IMR-90 (cell line): ENCODE measurements around the gene PYGL. TPM values are rescaled to one million over a fixed set of nuclear protein-coding genes. Genes with fewer than 3 reads are reported as not detected.
"Not testable (repeated sequence)": the region's sequence is repeated elsewhere in the genome, so short reads cannot be mapped to it uniquely, and the experiment has no call there.

Experiments used
- ATAC-seq: fragments of 200-7000 bp; cut with Tn5 transposase; 2 replicates; pipeline ENCODE4 v1.9.1; 2020; ENCODE audit warnings: low read depth, mild to moderate bottlenecking, moderate library complexity
- BruUV-seq: library from RNA; stranded (reverse); fragments of 400-500 nt; replicated peaks from 2 replicates; lab custom pipeline; 2021; lab: Mats Ljungman, UMichigan
- CTCF ChIA-PET: fragments of 300-600 bp; formaldehyde crosslinking; extraction: SDS; loops from one replicate; lab custom pipeline; 2021; ENCODE audit warnings: antibody characterized with exemption; lab: Yijun Ruan, JAX
- POLR2A ChIA-PET: fragments of 300-600 bp; sonication (Branson Sonifier 250); formaldehyde crosslinking; loops from one replicate; lab custom pipeline; 2022; ENCODE audit warnings: antibody characterized with exemption; ENCODE audit not compliant: unreplicated experiment; lab: Charles Lee
- DNase-seq: peaks from one replicate; pipeline ENCODE4 v3.0.0; 2013
- H2AFZ ChIP-seq: replicated peaks from 2 replicates; pipeline ENCODE3; 2013; ENCODE audit warnings: low read length, mild to moderate bottlenecking; ENCODE audit not compliant: poor library complexity
- H2AK5ac ChIP-seq: 2 replicates; pipeline ENCODE4 v1.6.1; 2013; ENCODE audit warnings: low read depth, low read length, inconsistent platforms
- H2AK9ac ChIP-seq: replicated peaks from 2 replicates; pipeline ENCODE3; 2013; ENCODE audit warnings: mild to moderate bottlenecking, low read depth, low read length, moderate library complexity; ENCODE audit not compliant: poor library complexity
- H2BK120ac ChIP-seq: 2 replicates; pipeline ENCODE4 v1.6.1; 2013; ENCODE audit warnings: low read depth, low read length, inconsistent platforms
- H2BK15ac ChIP-seq: 3 replicates; pipeline ENCODE4 v1.6.1; 2013; ENCODE audit warnings: low read depth, low read length, inconsistent platforms
- H2BK20ac ChIP-seq: 2 replicates; pipeline ENCODE4 v1.6.1; 2013; ENCODE audit warnings: low read depth, mild to moderate bottlenecking, inconsistent platforms, low read length, moderate library complexity
- H2BK5ac ChIP-seq: 2 replicates; pipeline ENCODE4 v1.6.1; 2013; ENCODE audit warnings: mild to moderate bottlenecking, low read depth, low read length, inconsistent platforms; ENCODE audit not compliant: poor library complexity, severe bottlenecking
- H3K14ac ChIP-seq: replicated peaks from 2 replicates; pipeline ENCODE4 v1.6.1; 2013; ENCODE audit warnings: low read depth, low read length, inconsistent platforms
- H3K18ac ChIP-seq: 2 replicates; pipeline ENCODE4 v1.6.1; 2013; ENCODE audit warnings: low read depth, low read length, control low read depth
- H3K23ac ChIP-seq: 2 replicates; pipeline ENCODE4 v1.6.1; 2013; ENCODE audit warnings: low read depth, low read length, inconsistent platforms
- H3K27ac ChIP-seq: 2 replicates; pipeline ENCODE4 v1.5.1; 2013; ENCODE audit warnings: mild to moderate bottlenecking, control low read depth, low read length; ENCODE audit not compliant: insufficient read depth
- H3K27me3 ChIP-seq: 2 replicates; pipeline ENCODE4 v1.6.1; 2013; ENCODE audit warnings: low read length; ENCODE audit not compliant: control insufficient read depth, insufficient read depth
- H3K36me3 ChIP-seq: 2 replicates; pipeline ENCODE4 v1.6.1; 2013; ENCODE audit warnings: low read length, mixed read lengths; ENCODE audit not compliant: control insufficient read depth, insufficient read depth
- H3K4ac ChIP-seq: 2 replicates; pipeline ENCODE4 v1.6.1; 2013; ENCODE audit warnings: low read depth, low read length, inconsistent platforms
- H3K4me1 ChIP-seq: 2 replicates; pipeline ENCODE4 v1.6.1; 2013; ENCODE audit warnings: low read length, mixed read lengths; ENCODE audit not compliant: control insufficient read depth, insufficient read depth
- H3K4me2 ChIP-seq: 2 replicates; pipeline ENCODE4 v1.6.1; 2013; ENCODE audit warnings: low read depth, mild to moderate bottlenecking, control low read depth, low read length, moderate library complexity
- H3K4me3 ChIP-seq: 2 replicates; pipeline ENCODE4 v1.5.1; 2013; ENCODE audit warnings: low read depth, mild to moderate bottlenecking, control low read depth, low read length, moderate library complexity; ENCODE audit not compliant: insufficient read depth
- H3K56ac ChIP-seq: 2 replicates; pipeline ENCODE4 v1.6.1; 2013; ENCODE audit warnings: low read length, inconsistent platforms; ENCODE audit not compliant: insufficient read depth; ENCODE audit errors: extremely low read depth
- H3K79me1 ChIP-seq, 2 experiments: 2 replicates each; pipeline ENCODE4 v1.6.1; 2013; ENCODE audit warnings: low read length in 2 of 2, inconsistent platforms in 1 of 2, low read depth in 1 of 2
- H3K9ac ChIP-seq: 2 replicates; pipeline ENCODE4 v1.6.1; 2013; ENCODE audit warnings: low read depth, low read length, control low read depth
- H3K9me1 ChIP-seq: 2 replicates; pipeline ENCODE4 v1.6.1; 2013; ENCODE audit warnings: low read length, inconsistent platforms; ENCODE audit not compliant: insufficient read depth
- H3K9me3 ChIP-seq: 2 replicates; pipeline ENCODE4 v1.6.1; 2013; ENCODE audit warnings: low read length; ENCODE audit not compliant: control insufficient read depth, insufficient read depth
- H4K20me1 ChIP-seq: 2 replicates; pipeline ENCODE4 v1.6.1; 2013; ENCODE audit warnings: low read length, inconsistent platforms; ENCODE audit not compliant: insufficient read depth
- H4K5ac ChIP-seq: 2 replicates; pipeline ENCODE4 v1.6.1; 2013; ENCODE audit warnings: mild to moderate bottlenecking, low read depth, low read length, control low read depth
- H4K8ac ChIP-seq, 2 experiments: 2 replicates each; pipeline ENCODE4 v1.6.1; 2013; ENCODE audit warnings: low read depth in 2 of 2, low read length in 2 of 2, control low read depth in 1 of 2, inconsistent platforms in 1 of 2
- H4K91ac ChIP-seq: 2 replicates; pipeline ENCODE4 v1.6.1; 2013; ENCODE audit warnings: low read depth, low read length, inconsistent platforms; ENCODE audit not compliant: insufficient read depth
- CEBPB ChIP-seq: IDR thresholded peaks from 2 replicates; pipeline ENCODE4 v1.6.1; 2012; ENCODE audit warnings: low read depth, low read length, improper control_type of control experiment
- FOS ChIP-seq: fragments of 150-350 bp; IDR thresholded peaks from 2 replicates; pipeline ENCODE4 v1.6.1; 2016; ENCODE audit warnings: low read depth, low read length
- WGBS, 2 experiments: methylation state at CpG; one replicate each; pipeline versions ENCODE4 v1.1.5 to v1.1.7; 2013; ENCODE audit warnings: missing lambda C conversion rate in 2 of 2; ENCODE audit not compliant: insufficient read length in 1 of 2; ENCODE audit errors: extremely low coverage in 2 of 2; 5-methylcytosine and 5-hydroxymethylcytosine counted together
- dilution Hi-C: fragments of 300-500 bp; cut with HindIII; formaldehyde crosslinking; loops from one replicate; pipeline ENCODE4 v1.14.3; 2018; ENCODE audit warnings: low sequenced_read_pairs; ENCODE audit not compliant: unreplicated experiment
- in situ Hi-C: fragments of 300-500 bp; cut with MboI; formaldehyde crosslinking; loops from 3 replicates; pipeline ENCODE4 v1.14.3; 2019; ENCODE audit warnings: low sequenced_read_pairs, inconsistent platforms, mixed read lengths
- intact Hi-C: fragments of 100-400 bp; cut with micrococcal nuclease; formaldehyde crosslinking; loops from 2 replicates; pipeline ENCODE4 v1.10.0; 2022
- polyA plus RNA-seq, 3 experiments: library from polyadenylated mRNA; depleted of rRNA; stranded (reverse); fragments of >200 nt; gene quantifications; 2 replicates each; pipeline ENCODE4 v1.2.3, GENCODE V29; 2012; ENCODE audit warnings: low replicate concordance in 1 of 3
- total RNA-seq: library from RNA; depleted of rRNA; stranded (reverse); fragments of >200 nt; gene quantifications from 2 replicates; pipeline ENCODE4 v1.2.3, GENCODE V29; 2012

PYGL gene
- total and polyA plus RNA-seq, 2 of the 4 experiments (the other 2 are of a cell fraction): 52.3 to 70.4 TPM

- 0 out of 2 replicates have a peak, but pooled peaks have one; percentile 17 for TF ChIP-seq CEBPB
- TF ChIP-seq FOS: no peak
- Histone ChIP-seq H3K9me3 (no peaks in the 10 kb centered on the region), H2AK5ac (peak overlapping the region; percentile 29; the same call in 1 of the 2 replicates), H4K8ac (peak overlapping the region; percentile 6 to 77; a peak in 2 of 4 replicates), H3K79me1 (peaks cover 4 to 6% of the 10 kb centered on the region in 2 experiments; a peak in 1 of 4 replicates), H3K56ac (peak overlapping the region; percentile 2; the same call in 1 of the 2 replicates), H3K4me3 (peak overlapping the region; percentile 96), H2AFZ (peak overlapping the region; percentile 98), H2BK120ac (0 out of 2 replicates have a peak overlapping the region, but pooled peaks have one; percentile 20), H2BK15ac (peak overlapping the region; percentile 45; the same call in 1 of the 3 replicates), H4K20me1 (no peaks in the 10 kb centered on the region), H3K9ac (peak overlapping the region; percentile 89), H4K91ac (peak overlapping the region; percentile 29), H4K5ac (peak overlapping the region; percentile 32), H2AK9ac (peak overlapping the region; percentile 61), H3K14ac (peak overlapping the region; percentile 61; the same call in 1 of the 2 replicates), H3K4ac (peak overlapping the region; percentile 44), H3K4me2 (peak overlapping the region; percentile 86), H3K23ac (peak overlapping the region; percentile 74), H3K36me3 (peaks cover 2% of the 10 kb centered on the region; the same call in 1 of the 2 replicates), H3K9me1 (no peaks in the 10 kb centered on the region; the same call in 1 of the 2 replicates), H3K18ac (peak overlapping the region; percentile 17; the same call in 1 of the 2 replicates), H3K27me3 (no peaks in the 10 kb centered on the region), H2BK20ac (no peak overlapping the region), H3K4me1 (peaks cover 9% of the 10 kb centered on the region; the same call in 1 of the 2 replicates), H3K27ac (peak overlapping the region; percentile 41), H2BK5ac (peak overlapping the region; percentile 31)
- intact Hi-C loops: loop anchor here (2.0 kb wide), 1 partner anchor 275 kb away; the partner anchor contains the start of gene SAV1
- no TSS peak for BruUV-seq
- ChIA-PET POLR2A (no interaction called here), CTCF (interaction anchor here (0.9 kb wide), 1 partner anchor 9 kb away, joined by 3 read pairs; no protein-coding TSS in a partner anchor)
- peak; percentile 38 for ATAC-seq
- WGBS, 2 experiments: 0% methylated on average over 2 of the region's 26 CpGs; no CpG with 5 or more reads in 1 of the 2 experiments
- DNase-seq: peak; percentile 28
- dilution Hi-C loops: no loop called here
- in situ Hi-C loops: no loop called here
Observed at GRCh38 chr14:50943261-50943942, 881 bp downstream of the PYGL start.

- H4K5ac ChIP-seq, H3K4ac ChIP-seq, H3K56ac ChIP-seq, H2AFZ ChIP-seq, H3K23ac ChIP-seq, H2AK5ac ChIP-seq, H3K4me2 ChIP-seq, POLR2A ChIA-PET, H2BK120ac ChIP-seq, BruUV-seq, H4K8ac ChIP-seq, H3K4me1 ChIP-seq, dilution Hi-C loops, H3K18ac ChIP-seq, H3K14ac ChIP-seq, H2BK15ac ChIP-seq, H3K36me3 ChIP-seq, in situ Hi-C loops, H3K27ac ChIP-seq, H2BK5ac ChIP-seq, H4K91ac ChIP-seq, H3K9ac ChIP-seq, H3K9me3 ChIP-seq, ATAC-seq, H2BK20ac ChIP-seq, H3K9me1 ChIP-seq, H3K4me3 ChIP-seq, H2AK9ac ChIP-seq, DNase-seq, H4K20me1 ChIP-seq, CTCF ChIA-PET, H3K27me3 ChIP-seq: not testable (repeated sequence)
- peaks cover 7 to 14% of the 10 kb centered on the region in 2 experiments; a peak in 2 of 4 replicates for H3K79me1 ChIP-seq
- 93% methylated on average over 4 of the region's 8 CpGs; no CpG with 5 or more reads in 1 of the 2 experiments for WGBS, 2 experiments
- intact Hi-C loops: loop anchor here (2.0 kb wide), 1 partner anchor 273 kb away; the partner anchor contains the start of gene SAV1
Observed at GRCh38 chr14:50941638-50942037, 2.6 kb downstream of the PYGL start.
